HFFc6 (cell line): ENCODE results near the gene LGALSL. TPM values are rescaled to one million over a fixed set of nuclear protein-coding genes. Genes with fewer than 3 reads are reported as not detected.
"Not testable (repeated sequence)": the region's sequence is repeated elsewhere in the genome, so short reads cannot be mapped to it uniquely, and the experiment has no call there.

ENCODE experiments used
- DNase-seq: peaks from one replicate; pipeline ENCODE4 v3.0.0-alpha.2; 2018
- H3K27ac Mint-ChIP-seq: 2 replicates; pipeline ENCODE4 v1.8.0; 2020; ENCODE audit warnings: mild to moderate bottlenecking, mixed read lengths
- H3K27me3 Mint-ChIP-seq: 2 replicates; pipeline ENCODE4 v1.8.0; 2021; ENCODE audit warnings: mild to moderate bottlenecking, moderate library complexity, mixed read lengths; ENCODE audit not compliant: insufficient read depth
- H3K36me3 Mint-ChIP-seq: 2 replicates; pipeline ENCODE4 v1.8.0; 2021; ENCODE audit warnings: low read depth, mixed read lengths
- H3K4me1 Mint-ChIP-seq: 2 replicates; pipeline ENCODE4 v1.8.0; 2020; ENCODE audit warnings: low read depth, mixed read lengths
- H3K4me3 Mint-ChIP-seq: 2 replicates; pipeline ENCODE4 v1.8.0; 2020; ENCODE audit warnings: mild to moderate bottlenecking, moderate library complexity, mixed read lengths
- H3K9me3 Mint-ChIP-seq: 2 replicates; pipeline ENCODE4 v1.8.0; 2020; ENCODE audit warnings: mild to moderate bottlenecking, mixed read lengths
- total RNA-seq, 6 experiments: library from RNA; stranded (reverse); fragmentation: NEBNext Ultra II Directional; extraction: Animal tissue kit (Norgen Biotek cat#: 25700); gene quantifications; 2 replicates in 1 of 6; 3 replicates in 5 of 6; pipeline ENCODE4 v1.2.3, GENCODE V29; 2021
- TF ChIP-seq, protein P1 (sequence below): fragments of 200-600 bp; sonication (generic); IDR thresholded peaks from 2 replicates; pipeline ENCODE4 v1.5.0; 2021; ENCODE audit warnings: antibody characterized with exemption, mild to moderate bottlenecking

The LGALSL gene
- total RNA-seq, 6 experiments from 2014 or later = 0.64 to 2.1 (median 0.82) TPM

DNA sequence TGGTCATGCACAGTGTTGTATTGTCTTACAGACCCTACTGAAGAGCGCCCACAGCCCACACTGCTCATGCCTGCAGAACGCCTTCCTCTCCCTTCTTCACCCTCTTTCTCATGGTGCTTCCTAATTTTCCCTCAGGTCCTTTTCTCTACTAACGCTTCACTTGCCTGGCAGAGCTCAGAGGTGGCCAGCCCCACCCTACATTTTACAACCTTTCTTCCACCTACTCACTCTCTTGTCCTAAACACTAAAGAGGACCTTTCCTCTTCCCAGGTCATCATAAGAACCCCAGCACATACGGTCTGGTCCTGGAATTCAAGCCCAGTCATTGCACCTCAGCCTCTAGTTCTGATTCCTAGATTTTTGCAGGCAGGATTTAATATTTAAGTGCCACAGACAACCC is 11.7 kb upstream of the LGALSL start:
- Mint-ChIP-seq H3K4me3 (no peak overlapping the region), H3K27me3 (peaks cover 37% of the 10 kb centered on the region), H3K4me1 (no peaks in the 10 kb centered on the region), H3K36me3 (no peaks in the 10 kb centered on the region), H3K9me3 (no peaks in the 10 kb centered on the region), H3K27ac (no peak overlapping the region)
- no peak for DNase-seq
- TF ChIP-seq, protein P1, sequence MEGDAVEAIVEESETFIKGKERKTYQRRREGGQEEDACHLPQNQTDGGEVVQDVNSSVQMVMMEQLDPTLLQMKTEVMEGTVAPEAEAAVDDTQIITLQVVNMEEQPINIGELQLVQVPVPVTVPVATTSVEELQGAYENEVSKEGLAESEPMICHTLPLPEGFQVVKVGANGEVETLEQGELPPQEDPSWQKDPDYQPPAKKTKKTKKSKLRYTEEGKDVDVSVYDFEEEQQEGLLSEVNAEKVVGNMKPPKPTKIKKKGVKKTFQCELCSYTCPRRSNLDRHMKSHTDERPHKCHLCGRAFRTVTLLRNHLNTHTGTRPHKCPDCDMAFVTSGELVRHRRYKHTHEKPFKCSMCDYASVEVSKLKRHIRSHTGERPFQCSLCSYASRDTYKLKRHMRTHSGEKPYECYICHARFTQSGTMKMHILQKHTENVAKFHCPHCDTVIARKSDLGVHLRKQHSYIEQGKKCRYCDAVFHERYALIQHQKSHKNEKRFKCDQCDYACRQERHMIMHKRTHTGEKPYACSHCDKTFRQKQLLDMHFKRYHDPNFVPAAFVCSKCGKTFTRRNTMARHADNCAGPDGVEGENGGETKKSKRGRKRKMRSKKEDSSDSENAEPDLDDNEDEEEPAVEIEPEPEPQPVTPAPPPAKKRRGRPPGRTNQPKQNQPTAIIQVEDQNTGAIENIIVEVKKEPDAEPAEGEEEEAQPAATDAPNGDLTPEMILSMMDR = no peak

DNA sequence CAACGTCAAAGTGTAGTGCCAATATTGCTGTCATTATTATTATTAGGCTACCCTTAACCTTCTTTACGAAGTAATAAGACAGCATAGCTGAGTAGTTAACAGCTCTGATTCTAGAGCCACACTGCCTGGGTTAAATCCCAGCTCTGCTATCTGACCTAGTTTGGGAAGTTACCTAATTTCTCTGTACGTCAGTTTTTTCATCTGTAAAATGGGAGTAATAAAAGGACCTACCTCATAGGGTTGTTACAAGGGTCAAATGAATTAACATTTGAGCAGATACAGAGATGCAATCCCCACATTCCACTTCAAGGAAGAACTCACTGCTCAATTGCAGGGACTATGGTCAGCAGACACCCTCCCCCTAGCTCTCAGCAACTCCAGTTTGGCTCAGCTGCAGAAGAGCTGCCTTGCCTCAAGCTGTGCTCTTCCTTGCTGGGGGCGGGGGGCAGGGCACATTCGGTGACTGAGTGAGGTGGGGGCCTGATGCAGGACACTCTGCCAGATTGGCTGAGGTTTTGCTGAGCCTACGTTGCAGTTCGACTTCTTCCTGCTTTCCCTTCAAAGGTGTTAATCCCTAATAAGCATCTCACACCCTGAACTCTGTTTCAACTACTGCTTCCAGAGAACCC is 11.0 kb upstream of the LGALSL start:
- H3K4me1 Mint-ChIP-seq = no peaks in the 10 kb centered on the region
- no peak overlapping the region for H3K4me3 Mint-ChIP-seq
- no peak for DNase-seq
- TF ChIP-seq, protein P1 = no peak
- H3K27ac Mint-ChIP-seq = no peak overlapping the region
- H3K9me3 Mint-ChIP-seq = no peaks in the 10 kb centered on the region
- no peaks in the 10 kb centered on the region for H3K36me3 Mint-ChIP-seq
- peaks cover 38% of the 10 kb centered on the region for H3K27me3 Mint-ChIP-seq

DNA sequence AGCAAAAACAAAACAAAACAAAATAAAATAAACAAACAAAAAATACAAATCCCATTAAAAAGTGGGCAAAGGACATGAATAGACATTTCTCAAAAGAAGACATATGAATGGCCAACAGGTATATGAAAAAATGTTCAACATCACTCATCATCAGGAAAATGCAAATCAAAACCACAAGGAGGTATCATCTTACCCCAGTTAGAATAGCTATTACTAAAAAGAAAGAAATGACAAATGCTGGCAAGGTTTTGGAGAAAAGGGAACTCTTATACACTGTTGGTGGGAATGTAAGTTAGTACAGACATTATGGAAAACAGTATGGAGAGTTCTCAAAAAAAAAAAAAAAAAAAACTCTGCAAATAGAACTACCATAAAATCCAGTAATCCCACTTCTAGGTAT is 8.0 kb upstream of the LGALSL start:
- H3K4me3 Mint-ChIP-seq, H3K4me1 Mint-ChIP-seq, H3K9me3 Mint-ChIP-seq, H3K27ac Mint-ChIP-seq, H3K36me3 Mint-ChIP-seq, DNase-seq: not testable (repeated sequence)
- H3K27me3 Mint-ChIP-seq = peaks cover 39% of the 10 kb centered on the region

DNA sequence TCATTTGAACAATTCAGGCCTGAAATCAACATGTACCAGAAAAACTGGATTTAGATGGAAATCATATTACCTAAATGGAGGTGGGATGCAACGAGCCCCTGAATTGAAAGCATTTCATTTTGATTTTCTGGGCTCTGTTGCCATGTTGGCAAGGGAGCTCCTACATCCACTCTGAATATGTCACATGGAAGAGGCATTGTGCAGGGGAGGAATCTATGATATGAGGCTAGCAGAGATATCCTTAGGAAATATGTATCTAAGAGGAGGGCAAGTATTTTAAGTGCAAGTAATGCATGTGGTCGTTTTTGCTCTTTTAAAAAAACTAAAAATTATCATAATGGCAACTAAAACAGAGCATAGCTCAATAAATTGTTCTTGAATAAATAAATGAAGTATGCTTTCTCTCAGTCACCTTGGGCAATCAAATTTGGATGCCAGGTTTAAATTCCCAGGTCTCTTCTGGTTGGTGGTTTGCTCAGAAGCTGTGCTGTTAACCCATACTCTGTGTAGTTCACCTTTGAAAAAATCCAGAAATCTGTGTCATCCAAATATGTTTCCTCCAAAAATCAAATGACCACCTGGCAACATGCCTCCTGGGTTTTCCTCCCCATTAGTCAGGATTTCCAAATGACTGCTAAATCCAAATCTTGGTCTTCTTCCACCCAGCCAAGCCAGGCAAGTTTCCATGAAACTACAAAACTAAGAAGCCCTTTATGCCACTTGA is 6.5 kb upstream of the LGALSL start:
- TF ChIP-seq, protein P1 = no peak
- Mint-ChIP-seq H3K27ac (no peak overlapping the region), H3K36me3 (no peaks in the 10 kb centered on the region), H3K27me3 (peaks cover 42% of the 10 kb centered on the region), H3K4me1 (no peaks in the 10 kb centered on the region), H3K4me3 (no peak overlapping the region), H3K9me3 (no peaks in the 10 kb centered on the region)
- DNase-seq = no peak

DNA sequence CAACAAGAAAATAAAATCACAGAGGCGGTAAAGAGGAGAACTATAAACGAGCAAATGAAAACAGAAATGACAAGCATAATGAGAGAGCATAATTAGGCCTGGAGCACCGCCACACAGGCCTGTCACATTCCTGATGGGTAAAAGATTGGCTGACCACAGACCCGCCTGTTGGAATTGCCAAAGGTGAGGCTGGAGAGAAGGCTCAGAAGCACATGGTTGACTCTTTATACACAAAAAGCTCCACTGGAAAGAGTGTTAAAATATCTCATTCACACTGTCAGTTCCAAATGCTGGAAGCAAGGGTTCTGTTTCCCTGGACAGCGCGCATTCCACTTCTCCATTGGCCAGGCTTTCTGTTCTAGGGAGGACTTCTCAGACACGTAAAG is 5.9 kb upstream of the LGALSL start:
- Mint-ChIP-seq H3K27me3 (peaks cover 40% of the 10 kb centered on the region), H3K27ac (no peak overlapping the region), H3K4me3 (no peak overlapping the region), H3K9me3 (no peaks in the 10 kb centered on the region), H3K36me3 (no peaks in the 10 kb centered on the region), H3K4me1 (peaks cover 3% of the 10 kb centered on the region; the same call in 1 of the 2 replicates)
- TF ChIP-seq, protein P1 = no peak
- no peak for DNase-seq

DNA sequence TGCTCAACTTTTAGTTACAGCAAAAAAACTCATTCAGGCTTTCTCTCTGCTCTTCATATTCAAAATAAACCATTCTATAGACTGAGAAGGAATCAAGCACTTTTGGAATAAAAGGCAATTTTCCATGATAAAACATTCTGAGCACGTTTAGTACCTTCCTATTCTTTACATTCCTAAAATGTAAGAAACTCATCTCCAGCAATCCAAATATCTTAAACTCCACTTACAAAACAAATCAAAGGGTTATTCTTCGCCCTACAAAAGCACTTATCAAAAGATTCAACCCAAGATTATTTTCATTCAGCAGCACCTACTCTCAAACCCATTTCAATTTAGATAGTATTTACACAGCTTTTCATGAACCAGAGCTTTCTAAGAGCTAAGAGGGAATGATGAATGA is 2.9 kb upstream of the LGALSL start:
- TF ChIP-seq, protein P1 = no peak
- Mint-ChIP-seq H3K4me3 (no peak overlapping the region), H3K9me3 (no peaks in the 10 kb centered on the region), H3K4me1 (peaks cover 15% of the 10 kb centered on the region), H3K27me3 (peaks cover 28% of the 10 kb centered on the region), H3K27ac (no peak overlapping the region), H3K36me3 (no peaks in the 10 kb centered on the region)
- DNase-seq = no peak
